ENCODE measurements around the gene C11orf91. TPM values are rescaled to one million over a fixed set of nuclear protein-coding genes. Genes with fewer than 3 reads are reported as not detected.

C11orf91 gene
- total RNA-seq, 1 experiment from 2014 or later: 0.22 TPM

DNA sequence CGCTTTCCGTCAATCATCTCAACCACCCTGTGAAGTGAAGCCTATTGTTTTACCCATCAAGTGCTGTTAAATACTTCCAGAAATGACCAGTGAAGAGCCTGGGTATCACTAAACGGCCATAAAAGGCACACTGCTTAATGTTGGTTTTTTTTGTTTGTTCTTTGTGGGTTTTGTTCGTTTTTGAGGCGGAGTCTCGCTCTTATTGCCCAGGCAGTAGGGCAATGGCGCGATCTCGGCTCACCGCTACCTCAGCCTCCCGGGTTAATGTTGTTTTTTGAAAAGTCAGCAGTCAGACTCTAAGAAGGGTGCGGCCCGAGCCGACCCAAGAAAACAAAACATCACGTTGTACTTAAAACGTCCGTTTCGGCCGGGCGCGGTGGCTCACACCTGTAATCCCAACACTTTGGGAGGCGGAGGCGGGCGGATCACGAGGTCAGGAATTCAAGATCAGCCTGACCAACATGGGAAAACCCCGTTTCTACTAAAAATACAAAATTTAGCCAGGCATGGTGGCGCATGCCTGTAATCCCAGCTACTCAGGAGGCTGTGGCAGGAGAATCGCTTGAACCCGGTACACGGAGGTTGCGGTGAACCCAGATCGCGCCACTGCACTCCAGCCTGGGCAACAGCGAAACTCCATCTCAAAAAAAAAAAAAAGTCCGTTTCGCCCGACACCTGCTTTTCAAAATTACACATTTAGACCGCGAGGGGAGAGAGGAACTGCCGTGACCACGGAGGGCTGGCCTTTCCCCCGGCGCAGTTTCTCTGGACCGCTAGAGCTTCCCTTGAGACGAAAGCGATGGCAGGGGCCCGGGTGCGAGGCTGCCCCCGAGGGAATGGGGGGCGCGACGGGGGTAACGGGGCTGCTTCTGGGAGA, 34.9 kb upstream of the C11orf91 start:
- DNase-seq (ENCODE audit: low spot score): peak; percentile 31
- H3K4me1 Mint-ChIP-seq: peaks cover 26% of the 10 kb centered on the region
- CTCF ChIA-PET: interaction anchor here (1.0 to 1.7 kb wide), 5 partner anchors 19 to 93 kb away, joined by 5 to 10 read pairs (median 6); partner anchors contain the start of gene C11orf91

DNA sequence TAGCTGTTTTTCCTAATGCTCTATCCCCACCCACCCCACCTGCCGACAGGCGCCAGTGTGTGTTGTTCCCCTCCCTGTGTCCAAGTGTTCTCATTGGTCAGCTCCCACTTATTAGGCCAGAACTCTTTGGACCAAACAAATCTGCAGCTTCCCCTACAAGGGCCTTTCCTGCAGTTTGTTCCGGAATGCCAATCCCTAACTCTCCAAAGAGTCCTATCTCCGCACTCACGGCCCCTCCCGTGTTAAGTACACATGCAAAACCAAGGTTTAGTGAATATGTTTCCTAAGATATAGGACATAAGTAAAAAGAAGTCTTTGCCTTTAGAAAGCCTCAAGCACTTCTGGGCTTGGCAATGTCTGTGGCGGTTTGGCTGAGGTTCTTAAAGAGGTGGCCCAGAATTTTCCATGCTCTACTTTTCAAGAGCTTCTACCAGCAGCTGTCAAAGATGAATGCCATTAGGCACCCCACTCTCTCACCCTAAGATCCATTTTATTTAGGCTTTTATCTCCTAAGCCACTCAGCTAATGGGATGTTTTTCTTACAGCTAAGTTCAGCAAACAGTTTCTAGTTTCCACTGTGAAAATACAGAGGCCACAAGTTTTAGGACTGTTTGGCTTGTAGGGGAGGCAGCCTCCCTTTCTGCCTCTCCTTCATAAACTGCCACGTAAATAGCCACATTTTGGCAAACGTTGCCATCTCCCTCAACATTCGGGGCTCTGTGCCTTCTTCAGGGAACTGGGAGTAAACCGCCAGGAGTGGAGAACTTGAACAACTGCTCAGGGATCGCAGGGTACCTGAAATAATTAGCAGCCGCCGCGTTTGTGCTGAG, 34.0 kb upstream of the C11orf91 start:
- ATAC-seq (no peak), DNase-seq (ENCODE audit: low spot score) (no peak)
- Mint-ChIP-seq H3K4me1 (peaks cover 26% of the 10 kb centered on the region), H3K9me3 (no peaks in the 10 kb centered on the region), H3K27me3 (ENCODE audit: low read depth) (peaks cover 12% of the 10 kb centered on the region), H3K27ac (no peak overlapping the region), H3K4me3 (peak overlapping the region; percentile 78), H3K36me3 (no peaks in the 10 kb centered on the region)
- TF ChIP-seq SMAD3 (CRISPR knock-in tag; IDR thresholded peaks at IDR 0.05; ENCODE audit: borderline replicate concordance): no peak
- TF ChIP-seq ZNF232 (CRISPR knock-in tag; IDR thresholded peaks at IDR 0.05): no peak
- TF ChIP-seq CREB1 (CRISPR knock-in tag; IDR thresholded peaks at IDR 0.05): no peak
- no peak for TF ChIP-seq HMGXB4 (CRISPR knock-in tag; IDR thresholded peaks at IDR 0.05)
- no peak for TF ChIP-seq ZMAT4 (CRISPR knock-in tag; IDR thresholded peaks at IDR 0.05)
- TF ChIP-seq NFE2L1 (CRISPR knock-in tag; IDR thresholded peaks at IDR 0.05): no peak
- TF ChIP-seq, protein P1, sequence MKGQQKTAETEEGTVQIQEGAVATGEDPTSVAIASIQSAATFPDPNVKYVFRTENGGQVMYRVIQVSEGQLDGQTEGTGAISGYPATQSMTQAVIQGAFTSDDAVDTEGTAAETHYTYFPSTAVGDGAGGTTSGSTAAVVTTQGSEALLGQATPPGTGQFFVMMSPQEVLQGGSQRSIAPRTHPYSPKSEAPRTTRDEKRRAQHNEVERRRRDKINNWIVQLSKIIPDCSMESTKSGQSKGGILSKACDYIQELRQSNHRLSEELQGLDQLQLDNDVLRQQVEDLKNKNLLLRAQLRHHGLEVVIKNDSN (CRISPR knock-in tag; IDR thresholded peaks at IDR 0.05): no peak
- no peak for TF ChIP-seq ELF4 (CRISPR knock-in tag; IDR thresholded peaks at IDR 0.05; ENCODE audit: low read depth)
- TF ChIP-seq ZBTB21 (CRISPR knock-in tag; IDR thresholded peaks at IDR 0.05; ENCODE audit: borderline replicate concordance): no peak
- no peak for TF ChIP-seq ETV6 (CRISPR knock-in tag; IDR thresholded peaks at IDR 0.05)
- no peak for TF ChIP-seq ZNF219 (CRISPR knock-in tag; IDR thresholded peaks at IDR 0.05; ENCODE audit: borderline replicate concordance)
- no peak for TF ChIP-seq SP1 (CRISPR knock-in tag; conservative IDR thresholded peaks at IDR 0.05)
- TF ChIP-seq TEAD4 (CRISPR knock-in tag; IDR thresholded peaks at IDR 0.05): no peak
- no peak for TF ChIP-seq PRRX2 (CRISPR knock-in tag; IDR thresholded peaks at IDR 0.05)
- no peak for TF ChIP-seq SOX15 (CRISPR knock-in tag; IDR thresholded peaks at IDR 0.05)
- no peak for TF ChIP-seq PREB (CRISPR knock-in tag; IDR thresholded peaks at IDR 0.05; ENCODE audit: borderline replicate concordance)
- TF ChIP-seq SMAD4 (CRISPR knock-in tag; IDR thresholded peaks at IDR 0.05): no peak
- TF ChIP-seq MYBL2 (CRISPR knock-in tag; IDR thresholded peaks at IDR 0.05): no peak
- TF ChIP-seq NR3C1 (CRISPR knock-in tag; conservative IDR thresholded peaks at IDR 0.05; ENCODE audit: low read depth): no peak
- no peak for TF ChIP-seq FOXJ3 (CRISPR knock-in tag; IDR thresholded peaks at IDR 0.05; ENCODE audit: borderline replicate concordance)
- ChIA-PET POLR2A (no interaction called here), CTCF (no interaction called here)

More for the DNA sequence above, 34.9 kb upstream of the C11orf91 start:
- peak; percentile 13 for ATAC-seq
- Mint-ChIP-seq H3K27ac (no peak overlapping the region), H3K36me3 (no peaks in the 10 kb centered on the region), H3K9me3 (no peaks in the 10 kb centered on the region), H3K4me3 (peak overlapping the region; percentile 78), H3K27me3 (ENCODE audit: low read depth) (peaks cover 12% of the 10 kb centered on the region)
- POLR2A ChIA-PET: interaction anchor here (0.7 to 2.0 kb wide), 6 partner anchors 35 to 909 kb away, joined by 3 to 10 read pairs (median 3); partner anchors contain the start of genes C11orf91 and FBXO3
- no peak for TF ChIP-seq RELA (CRISPR knock-in tag; IDR thresholded peaks at IDR 0.05; ENCODE audit: borderline replicate concordance)
- TF ChIP-seq HMGXB4 (CRISPR knock-in tag; IDR thresholded peaks at IDR 0.05): no peak
- TF ChIP-seq IRF1 (CRISPR knock-in tag; IDR thresholded peaks at IDR 0.05): no peak
